Measurements from ENCODE around the gene NOL9.

Gene NOL9

DNA sequence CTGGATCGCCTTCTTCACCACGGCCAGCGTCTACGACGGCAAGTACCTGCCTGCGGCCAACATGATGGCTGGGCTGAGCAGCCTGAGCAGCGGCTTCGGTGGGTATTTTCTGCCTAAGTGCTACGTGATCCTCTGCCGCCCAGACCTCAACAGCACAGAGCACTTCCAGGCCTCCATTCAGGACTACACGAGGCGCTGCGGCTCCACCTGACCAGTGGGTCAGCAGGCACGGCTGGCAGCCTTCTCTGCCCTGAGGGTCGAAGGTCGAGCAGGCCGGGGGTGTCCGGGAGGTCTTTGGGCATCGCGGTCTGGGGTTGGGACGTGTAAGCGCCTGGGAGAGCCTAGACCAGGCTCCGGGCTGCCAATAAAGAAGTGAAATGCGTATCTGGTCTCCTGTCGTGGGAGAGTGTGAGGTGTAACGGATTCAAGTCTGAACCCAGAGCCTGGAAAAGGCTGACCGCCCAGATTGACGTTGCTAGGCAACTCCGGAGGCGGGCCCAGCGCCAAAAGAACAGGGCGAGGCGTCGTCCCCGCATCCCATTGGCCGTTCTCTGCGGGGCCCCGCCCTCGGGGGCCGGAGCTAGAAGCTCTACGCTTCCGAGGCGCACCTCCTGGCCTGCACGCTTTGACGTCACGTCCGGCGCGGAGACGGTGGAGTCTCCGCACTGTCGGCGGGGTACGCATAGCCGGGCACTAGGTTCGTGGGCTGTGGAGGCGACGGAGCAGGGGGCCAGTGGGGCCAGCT, 25.2 kb upstream of the NOL9 start, which contains the start of gene ZBTB48:
ZBTB48 (plus strand) TSS at position 621 of the 745 bp plus-strand sequence. CDS start 616 bp downstream, outside the sequence.
- H3K9me3 ChIP-seq (ENCODE audit: low read depth, low read length), result no peaks in the 10 kb centered on the region
- no peaks in the 10 kb centered on the region for H3K36me3 ChIP-seq (ENCODE audit: insufficient read depth, low read length)
- peak within 1 kb of the TSS; percentile 84 for H3K9ac ChIP-seq (ENCODE audit: insufficient read length)
- H3K27ac ChIP-seq, result peak within 1 kb of the TSS; percentile 69; the same call in 1 of the 2 replicates
- TF ChIP-seq FOXP2 (optimal IDR thresholded peaks at IDR 0.05; ENCODE audit: control extremely low read depth, extremely low read length, insufficient read depth), result peak; percentile 40
- TF ChIP-seq POLR2AphosphoS5 (IDR thresholded peaks at IDR 0.05; ENCODE audit: borderline replicate concordance, low read depth, low read length), result peak; percentile 99
- no peak for TF ChIP-seq EZH2 (IDR thresholded peaks at IDR 0.05)
- peak within 1 kb of the TSS; percentile 90 for H3K4me3 ChIP-seq
- DNase-seq (ENCODE audit: low read depth, low spot score), result peak; percentile 64

DNA sequence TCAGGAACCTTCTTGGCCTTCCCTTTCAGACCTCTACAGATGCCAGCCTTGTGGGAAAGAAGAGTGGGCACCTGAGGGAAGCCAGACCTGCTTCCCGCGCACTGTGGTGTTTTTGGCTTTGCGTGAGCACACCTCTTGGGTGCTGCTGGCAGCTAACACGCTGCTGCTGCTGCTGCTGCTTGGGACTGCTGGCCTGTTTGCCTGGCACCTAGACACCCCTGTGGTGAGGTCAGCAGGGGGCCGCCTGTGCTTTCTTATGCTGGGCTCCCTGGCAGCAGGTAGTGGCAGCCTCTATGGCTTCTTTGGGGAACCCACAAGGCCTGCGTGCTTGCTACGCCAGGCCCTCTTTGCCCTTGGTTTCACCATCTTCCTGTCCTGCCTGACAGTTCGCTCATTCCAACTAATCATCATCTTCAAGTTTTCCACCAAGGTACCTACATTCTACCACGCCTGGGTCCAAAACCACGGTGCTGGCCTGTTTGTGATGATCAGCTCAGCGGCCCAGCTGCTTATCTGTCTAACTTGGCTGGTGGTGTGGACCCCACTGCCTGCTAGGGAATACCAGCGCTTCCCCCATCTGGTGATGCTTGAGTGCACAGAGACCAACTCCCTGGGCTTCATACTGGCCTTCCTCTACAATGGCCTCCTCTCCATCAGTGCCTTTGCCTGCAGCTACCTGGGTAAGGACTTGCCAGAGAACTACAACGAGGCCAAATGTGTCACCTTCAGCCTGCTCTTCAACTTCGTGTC, 24.5 kb upstream of the NOL9 start:
- Histone ChIP-seq H3K9me3 (ENCODE audit: low read depth, low read length) (no peaks in the 10 kb centered on the region), H3K36me3 (ENCODE audit: insufficient read depth, low read length) (no peaks in the 10 kb centered on the region), H3K27ac (no peak overlapping the region), H3K4me3 (peak overlapping the region; percentile 90), H3K9ac (ENCODE audit: insufficient read length) (peak overlapping the region; percentile 76)
- TF ChIP-seq FOXP2 (optimal IDR thresholded peaks at IDR 0.05; ENCODE audit: control extremely low read depth, extremely low read length, insufficient read depth) (no peak), EZH2 (IDR thresholded peaks at IDR 0.05) (no peak), POLR2AphosphoS5 (IDR thresholded peaks at IDR 0.05; ENCODE audit: borderline replicate concordance, low read depth, low read length) (no peak)
- DNase-seq (ENCODE audit: low read depth, low spot score), result no peak

DNA sequence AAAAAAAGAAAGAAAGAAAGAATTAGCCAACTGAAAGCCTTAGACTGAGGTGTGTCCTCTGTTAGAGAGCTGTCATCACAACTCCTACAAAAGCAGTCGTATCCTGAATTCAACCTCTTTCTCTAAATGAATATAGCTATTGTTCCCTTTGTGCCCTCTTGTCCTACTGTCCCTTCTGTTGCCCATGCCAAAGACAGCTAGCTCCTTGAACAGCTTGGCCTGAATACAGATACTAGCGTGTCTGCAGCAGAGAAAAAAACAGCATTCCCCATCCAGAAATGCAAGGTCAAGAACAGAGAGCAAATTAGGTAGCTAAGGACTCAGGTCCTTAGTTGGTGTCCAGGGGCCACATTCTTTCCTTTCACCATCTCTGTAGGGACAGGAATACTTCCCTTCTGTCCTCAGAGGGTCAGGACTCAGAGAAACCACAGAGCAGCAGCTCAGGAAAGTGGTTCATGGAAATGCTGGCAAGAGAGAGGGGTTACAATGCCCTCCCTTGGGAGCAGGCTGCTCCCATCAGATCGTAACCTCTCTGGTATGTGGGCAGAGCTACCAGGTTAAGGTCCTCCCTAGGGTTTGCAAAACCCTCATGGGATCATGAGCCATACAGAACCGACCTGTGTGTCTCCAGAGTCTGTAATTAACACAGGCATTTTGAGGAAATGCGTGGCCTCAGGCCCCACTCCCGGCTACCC, 23.7 kb upstream of the NOL9 start:
- no peak overlapping the region for H3K4me3 ChIP-seq
- no peaks in the 10 kb centered on the region for H3K36me3 ChIP-seq (ENCODE audit: insufficient read depth, low read length)
- no peak for DNase-seq (ENCODE audit: low read depth, low spot score)
- no peaks in the 10 kb centered on the region for H3K9me3 ChIP-seq (ENCODE audit: low read depth, low read length)
- TF ChIP-seq FOXP2 (optimal IDR thresholded peaks at IDR 0.05; ENCODE audit: control extremely low read depth, extremely low read length, insufficient read depth), result no peak
- TF ChIP-seq EZH2 (IDR thresholded peaks at IDR 0.05), result no peak
- no peak for TF ChIP-seq POLR2AphosphoS5 (IDR thresholded peaks at IDR 0.05; ENCODE audit: borderline replicate concordance, low read depth, low read length)
- no peak overlapping the region for H3K9ac ChIP-seq (ENCODE audit: insufficient read length)
- no peak overlapping the region for H3K27ac ChIP-seq

DNA sequence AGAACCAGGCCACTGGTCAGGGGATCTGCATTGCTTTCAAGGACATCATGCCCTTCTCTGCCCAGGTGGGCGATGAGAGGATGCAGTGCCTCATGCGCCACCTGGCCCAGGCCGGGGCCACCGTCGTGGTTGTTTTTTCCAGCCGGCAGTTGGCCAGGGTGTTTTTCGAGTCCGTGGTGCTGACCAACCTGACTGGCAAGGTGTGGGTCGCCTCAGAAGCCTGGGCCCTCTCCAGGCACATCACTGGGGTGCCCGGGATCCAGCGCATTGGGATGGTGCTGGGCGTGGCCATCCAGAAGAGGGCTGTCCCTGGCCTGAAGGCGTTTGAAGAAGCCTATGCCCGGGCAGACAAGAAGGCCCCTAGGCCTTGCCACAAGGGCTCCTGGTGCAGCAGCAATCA, 20.5 kb upstream of the NOL9 start:
- TF ChIP-seq POLR2AphosphoS5 (IDR thresholded peaks at IDR 0.05; ENCODE audit: borderline replicate concordance, low read depth, low read length), result no peak
- no peak for TF ChIP-seq EZH2 (IDR thresholded peaks at IDR 0.05)
- TF ChIP-seq FOXP2 (optimal IDR thresholded peaks at IDR 0.05; ENCODE audit: control extremely low read depth, extremely low read length, insufficient read depth), result no peak
- Histone ChIP-seq H3K36me3 (ENCODE audit: insufficient read depth, low read length) (no peaks in the 10 kb centered on the region), H3K9me3 (ENCODE audit: low read depth, low read length) (no peaks in the 10 kb centered on the region), H3K27ac (no peak overlapping the region), H3K9ac (ENCODE audit: insufficient read length) (no peak overlapping the region), H3K4me3 (no peak overlapping the region)
- DNase-seq (ENCODE audit: low read depth, low spot score), result no peak

DNA sequence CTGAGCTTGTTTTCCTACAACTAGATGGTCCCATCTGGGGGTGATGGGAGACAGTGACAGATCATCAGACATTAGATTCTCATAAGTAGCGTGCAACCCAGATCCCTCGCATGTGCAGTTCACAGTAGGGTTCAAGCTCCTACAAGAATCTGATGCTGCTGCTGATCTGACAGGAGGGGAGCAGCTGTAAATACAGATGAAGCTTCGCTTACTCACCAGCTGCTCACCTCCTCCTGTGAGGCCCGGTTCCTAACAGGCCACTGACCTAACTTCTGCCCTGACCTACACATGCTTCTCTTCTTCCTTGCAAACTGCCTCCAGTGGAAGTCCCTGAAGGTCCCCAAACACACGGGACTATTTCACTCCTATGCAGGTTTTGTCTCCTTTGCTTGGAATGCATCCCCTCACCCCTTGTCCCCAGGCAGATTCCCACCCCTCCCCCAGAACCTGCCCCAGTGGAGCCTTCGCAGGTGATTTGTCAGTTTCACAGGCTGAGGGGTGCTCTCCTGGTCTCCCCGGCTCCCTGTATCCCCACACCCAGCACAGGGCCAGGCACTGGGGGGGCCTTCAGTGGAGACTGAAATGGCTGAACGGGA, 19.8 kb upstream of the NOL9 start:
- Histone ChIP-seq H3K4me3 (no peak overlapping the region), H3K27ac (no peak overlapping the region), H3K9ac (ENCODE audit: insufficient read length) (no peak overlapping the region), H3K9me3 (ENCODE audit: low read depth, low read length) (no peaks in the 10 kb centered on the region), H3K36me3 (ENCODE audit: insufficient read depth, low read length) (no peaks in the 10 kb centered on the region)
- no peak for TF ChIP-seq FOXP2 (optimal IDR thresholded peaks at IDR 0.05; ENCODE audit: control extremely low read depth, extremely low read length, insufficient read depth)
- TF ChIP-seq POLR2AphosphoS5 (IDR thresholded peaks at IDR 0.05; ENCODE audit: borderline replicate concordance, low read depth, low read length), result no peak
- TF ChIP-seq EZH2 (IDR thresholded peaks at IDR 0.05), result no peak
- no peak for DNase-seq (ENCODE audit: low read depth, low spot score)

DNA sequence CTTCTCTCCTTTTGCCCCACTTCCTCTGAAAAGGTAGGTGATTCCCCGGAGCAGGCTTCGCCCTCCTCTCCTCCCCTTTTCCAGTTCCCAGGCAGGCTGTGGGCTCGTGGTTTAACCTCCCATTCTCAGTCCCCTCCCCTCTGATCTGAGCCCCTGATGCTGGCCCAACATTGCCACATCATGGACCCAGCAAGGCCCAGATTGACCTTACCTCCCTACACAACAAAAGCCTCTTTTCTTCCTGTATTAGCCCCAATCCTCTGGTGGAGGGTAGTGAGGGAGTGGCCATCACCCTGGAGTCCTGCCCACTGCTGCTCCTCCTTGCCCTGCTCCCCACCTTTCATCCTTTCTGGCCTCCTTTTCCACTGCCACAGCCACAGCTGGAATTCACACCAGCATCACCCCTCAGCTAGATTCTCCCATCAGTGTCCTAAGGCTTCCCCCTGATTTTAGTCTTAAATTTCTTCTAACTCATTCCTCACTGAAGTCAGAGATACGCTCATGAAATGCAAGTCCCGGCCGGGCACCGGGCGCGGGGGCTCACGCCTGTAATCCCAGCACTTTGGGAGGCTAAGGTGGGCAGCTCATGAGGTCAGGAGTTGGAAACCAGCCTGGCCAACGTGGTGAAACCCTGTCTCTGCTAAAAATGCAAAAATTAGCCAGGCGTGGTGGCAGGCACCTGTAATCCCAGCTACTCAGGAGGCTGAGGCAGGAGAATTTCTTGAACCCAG, 18.5 kb upstream of the NOL9 start:
- no peak for TF ChIP-seq POLR2AphosphoS5 (IDR thresholded peaks at IDR 0.05; ENCODE audit: borderline replicate concordance, low read depth, low read length)
- no peak for TF ChIP-seq FOXP2 (optimal IDR thresholded peaks at IDR 0.05; ENCODE audit: control extremely low read depth, extremely low read length, insufficient read depth)
- TF ChIP-seq EZH2 (IDR thresholded peaks at IDR 0.05), result no peak
- H3K4me3 ChIP-seq, result no peak overlapping the region

DNA sequence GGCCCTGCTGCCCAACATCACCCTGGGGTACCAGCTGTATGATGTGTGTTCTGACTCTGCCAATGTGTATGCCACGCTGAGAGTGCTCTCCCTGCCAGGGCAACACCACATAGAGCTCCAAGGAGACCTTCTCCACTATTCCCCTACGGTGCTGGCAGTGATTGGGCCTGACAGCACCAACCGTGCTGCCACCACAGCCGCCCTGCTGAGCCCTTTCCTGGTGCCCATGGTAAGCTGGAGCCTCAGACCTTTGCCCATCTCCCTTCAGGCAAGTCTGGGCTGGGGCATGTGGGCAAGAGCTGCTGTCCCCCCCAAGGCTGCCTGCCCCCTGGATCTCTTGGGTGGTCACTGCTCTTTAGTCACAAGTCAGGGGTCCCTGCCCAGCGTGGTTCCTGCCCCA, 16.7 kb upstream of the NOL9 start:
- Histone ChIP-seq H3K9ac (ENCODE audit: insufficient read length) (no peak overlapping the region), H3K27ac (no peak overlapping the region), H3K9me3 (ENCODE audit: low read depth, low read length) (no peaks in the 10 kb centered on the region), H3K4me3 (no peak overlapping the region), H3K36me3 (ENCODE audit: insufficient read depth, low read length) (no peaks in the 10 kb centered on the region)
- DNase-seq (ENCODE audit: low read depth, low spot score), result no peak
- TF ChIP-seq FOXP2 (optimal IDR thresholded peaks at IDR 0.05; ENCODE audit: control extremely low read depth, extremely low read length, insufficient read depth) (no peak), POLR2AphosphoS5 (IDR thresholded peaks at IDR 0.05; ENCODE audit: borderline replicate concordance, low read depth, low read length) (no peak), EZH2 (IDR thresholded peaks at IDR 0.05) (no peak)

More for the DNA sequence above, 18.5 kb upstream of the NOL9 start:
- Histone ChIP-seq H3K27ac (no peak overlapping the region), H3K9me3 (ENCODE audit: low read depth, low read length) (no peaks in the 10 kb centered on the region), H3K9ac (ENCODE audit: insufficient read length) (no peak overlapping the region), H3K36me3 (ENCODE audit: insufficient read depth, low read length) (no peaks in the 10 kb centered on the region)
- no peak for DNase-seq (ENCODE audit: low read depth, low spot score)
